A549 (cell line): ENCODE results near the gene BRF1. TPM values are rescaled to one million over a fixed set of nuclear protein-coding genes. Genes with fewer than 3 reads are reported as not detected.
"Not testable (repeated sequence)": the region's sequence is repeated elsewhere in the genome, so short reads cannot be mapped to it uniquely, and the experiment has no call there.

Experiments
- ATAC-seq, 2 experiments: fragments of 200-7000 bp in 1 of 2; fragments of >200 bp in 1 of 2; cut with Nextera tagmentation in 1 of 2; cut with Tn5 transposase in 1 of 2; 3 replicates each; pipeline versions ENCODE4 v1.8.0 to v1.9.1; 2018 to 2020; ENCODE audit warnings: mild to moderate bottlenecking in 1 of 2, moderate library complexity in 1 of 2
- CTCF ChIA-PET: fragments of 300-600 bp; sonication (Branson Sonifier 250); formaldehyde crosslinking; extraction: SDS; loops from one replicate; lab custom pipeline; 2021; ENCODE audit warnings: antibody characterized with exemption, inconsistent platforms; lab: Yijun Ruan, JAX
- POLR2A ChIA-PET: fragments of 350-600 bp; formaldehyde crosslinking; extraction: SDS; loops from one replicate; lab custom pipeline; 2021; ENCODE audit warnings: antibody characterized with exemption, inconsistent platforms; lab: Yijun Ruan, JAX
- DNase-seq, 2 experiments: peaks; one replicate each; pipeline versions ENCODE4 v3.0.0 to v3.0.0-alpha.2; 2011 to 2016; ENCODE audit warnings: low read depth in 1 of 2, low spot score in 1 of 2
- FAIRE-seq: peaks from 2 replicates; lab custom pipeline; 2011; peaks lifted over from hg19 to GRCh38; lab: Jason Lieb, UNC
- H3K27ac ChIP-seq, 2 experiments: fragments of >200 bp; sonication (Bioruptor Twin); formaldehyde crosslinking; 3 replicates each; pipeline ENCODE4 v1.5.1; 2016 to 2017
- H3K4me1 ChIP-seq: fragments of >200 bp; sonication (Bioruptor Twin); formaldehyde crosslinking; 3 replicates; pipeline ENCODE4 v1.6.1; 2016
- H3K4me2 ChIP-seq: fragments of >200 bp; sonication (Bioruptor Twin); formaldehyde crosslinking; 3 replicates; pipeline ENCODE4 v1.6.1; 2016
- H3K4me3 ChIP-seq: fragments of >200 bp; sonication (Bioruptor Twin); formaldehyde crosslinking; 3 replicates; pipeline ENCODE4 v1.5.1; 2016
- H3K9me3 ChIP-seq: fragments of >200 bp; sonication (Bioruptor Twin); formaldehyde crosslinking; 3 replicates; pipeline ENCODE4 v1.6.1; 2016
- CBX2 ChIP-seq: fragments of 200-600 bp; sonication (generic); IDR thresholded peaks from 2 replicates; pipeline ENCODE4 v1.6.1; 2016; ENCODE audit warnings: low read depth, mild to moderate bottlenecking, borderline replicate concordance
- CBX8 ChIP-seq: fragments of 200-600 bp; sonication (generic); IDR thresholded peaks from 2 replicates; pipeline ENCODE4 v1.6.1; 2016
- CHD4 ChIP-seq: fragments of 200-600 bp; sonication (generic); IDR thresholded peaks from 2 replicates; pipeline ENCODE4 v1.6.1; 2016; ENCODE audit warnings: antibody characterized with exemption, mild to moderate bottlenecking, borderline replicate concordance
- CTCF ChIP-seq: fragments of >200 bp; sonication (Bioruptor Twin); formaldehyde crosslinking; IDR thresholded peaks from 3 replicates; pipeline ENCODE4 v1.5.1; 2016
- ESRRA ChIP-seq: fragments of 150-350 bp; IDR thresholded peaks from 2 replicates; pipeline ENCODE4 v1.6.1; 2014; ENCODE audit warnings: mild to moderate bottlenecking, low read length, borderline replicate concordance
- JUNB ChIP-seq: fragments of >200 bp; sonication (Bioruptor Twin); formaldehyde crosslinking; IDR thresholded peaks from 2 replicates; pipeline ENCODE4 v1.6.1; 2016
- KDM5A ChIP-seq: fragments of 200-600 bp; sonication (generic); IDR thresholded peaks from 2 replicates; pipeline ENCODE4 v1.6.1; 2016; ENCODE audit warnings: antibody characterized with exemption, mild to moderate bottlenecking
- MAX ChIP-seq: IDR thresholded peaks from 2 replicates; pipeline ENCODE4 v1.6.1; 2012
- NFE2L2 ChIP-seq: fragments of 150-350 bp; conservative IDR thresholded peaks from 2 replicates; pipeline ENCODE4 v1.6.1; 2014; ENCODE audit warnings: low read length
- PBX3 ChIP-seq: IDR thresholded peaks from 2 replicates; pipeline ENCODE4 v1.6.1; 2012
- POLR2AphosphoS2 ChIP-seq: conservative IDR thresholded peaks from 2 replicates; pipeline ENCODE4 v1.6.1; 2012; ENCODE audit warnings: low read length, improper control_type of control experiment, inconsistent platforms
- RAD21 ChIP-seq, 2 experiments: fragments of >200 bp in 1 of 2; sonication (Bioruptor Twin) in 1 of 2; formaldehyde crosslinking in 1 of 2; IDR thresholded peaks in 1 of 2; conservative IDR thresholded peaks in 1 of 2; 2 replicates in 1 of 2; 3 replicates in 1 of 2; pipeline ENCODE4 v1.6.1; 2012 to 2018; ENCODE audit warnings: inconsistent platforms in 1 of 2
- RARB ChIP-seq: fragments of 250-450 bp; sonication (Bioruptor Pico); IDR thresholded peaks from 2 replicates; pipeline ENCODE4 v1.8.0; 2021; ENCODE audit warnings: mild to moderate bottlenecking, moderate library complexity
- RCOR1 ChIP-seq: fragments of 150-350 bp; IDR thresholded peaks from 2 replicates; pipeline ENCODE4 v1.6.1; 2014; ENCODE audit warnings: antibody characterized with exemption, low read length, low read depth
- RFX5 ChIP-seq: fragments of 450-650 bp; IDR thresholded peaks from 2 replicates; pipeline ENCODE4 v1.7.1; 2014; ENCODE audit warnings: antibody characterized with exemption, mild to moderate bottlenecking, moderate library complexity
- SREBF2 ChIP-seq: fragments of 450-650 bp; IDR thresholded peaks from 2 replicates; pipeline ENCODE4 v1.6.1; 2014; ENCODE audit warnings: mild to moderate bottlenecking, moderate library complexity
- USF2 ChIP-seq: fragments of 450-650 bp; IDR thresholded peaks from 2 replicates; pipeline ENCODE4 v1.6.1; 2014; ENCODE audit warnings: antibody characterized with exemption
- ZSCAN20 ChIP-seq: fragments of 250-450 bp; sonication (Bioruptor Pico); IDR thresholded peaks from 2 replicates; pipeline ENCODE4 v1.8.0; 2022; ENCODE audit warnings: mild to moderate bottlenecking, moderate library complexity
- WGBS: methylation state at CpG from one replicate; pipeline ENCODE4 v1.1.6; 2017; ENCODE audit errors: missing lambda C conversion rate; 5-methylcytosine and 5-hydroxymethylcytosine counted together
- polyA plus RNA-seq, 4 experiments: library from polyadenylated mRNA; depleted of rRNA in 3 of 4; stranded (reverse); fragments of >200 nt; fragmentation: RNase III in 1 of 4; extraction: RNeasy Plus Mini Kit Qiagen cat#74134 plus additional on column Dnase treatment in 1 of 4; gene quantifications; 2 replicates in 3 of 4; 3 replicates in 1 of 4; pipeline ENCODE4 v1.2.3, GENCODE V29; 2011 to 2017

Gene BRF1
- polyA plus RNA-seq, 2 of the 4 experiments (the other 2 are of a cell fraction), result 8.5 to 25.7 TPM

GRCh38 chr14:105280525-105280924 lies 20.3 kb downstream of the BRF1 start:
- POLR2A ChIA-PET, result no interaction called here
- no peak for ATAC-seq
- TF ChIP-seq ZSCAN20, result no peak
- TF ChIP-seq KDM5A, result no peak
- no peak for TF ChIP-seq RAD21 (conservative IDR thresholded peaks at IDR 0.05 in 1 of 2, IDR thresholded peaks at IDR 0.05 in 1 of 2)
- TF ChIP-seq PBX3, result no peak
- TF ChIP-seq SREBF2, result no peak
- Histone ChIP-seq H3K4me1 (peaks cover 4% of the 10 kb centered on the region; the same call in 1 of the 3 replicates), H3K4me3 (no peak overlapping the region), H3K4me2 (no peak overlapping the region), H3K27ac (no peak overlapping the region), H3K9me3 (no peaks in the 10 kb centered on the region)
- CTCF ChIA-PET, result interaction anchor here (1.1 to 2.4 kb wide), 4 partner anchors 14 to 190 kb away, joined by 3 to 13 read pairs (median 5); no protein-coding TSS in a partner anchor
- WGBS, result 95% methylated on average over 9 of the region's 21 CpGs
- FAIRE-seq, result no peak
- no peak for DNase-seq

GRCh38 chr14:105279642-105280361 lies 21.0 kb downstream of the BRF1 start:
- Histone ChIP-seq H3K9me3 (no peaks in the 10 kb centered on the region), H3K4me3 (no peak overlapping the region), H3K27ac (no peak overlapping the region), H3K4me1 (peaks cover 4% of the 10 kb centered on the region; the same call in 1 of the 3 replicates), H3K4me2 (no peak overlapping the region)
- TF ChIP-seq RARB (CRISPR knock-in tag), result no peak
- ChIA-PET CTCF (interaction anchor here (1.1 to 1.3 kb wide), 3 partner anchors 78 to 189 kb away, joined by 3 to 6 read pairs (median 4); no protein-coding TSS in a partner anchor), POLR2A (no interaction called here)
- ATAC-seq (no peak), FAIRE-seq (no peak), DNase-seq (no peak)
- WGBS, result 93% methylated on average over 18 of the region's 18 CpGs

GRCh38 chr14:105277448-105277847 lies 23.4 kb downstream of the BRF1 start:
- H3K9me3 ChIP-seq, H3K4me3 ChIP-seq, DNase-seq, H3K4me2 ChIP-seq, H3K27ac ChIP-seq, FAIRE-seq, ATAC-seq, H3K4me1 ChIP-seq: not testable (repeated sequence)
- ChIA-PET CTCF (interaction anchor here (0.8 kb wide), 1 partner anchor 75 kb away, joined by 3 read pairs; no protein-coding TSS in a partner anchor), POLR2A (interaction anchor here (0.9 kb wide), 1 partner anchor 24 kb away, joined by 4 read pairs; no protein-coding TSS in a partner anchor)
- 95% methylated on average over 3 of the region's 4 CpGs for WGBS

GRCh38 chr14:105275267-105275946 lies 25.4 kb downstream of the BRF1 start:
- Histone ChIP-seq H3K4me2 (no peak overlapping the region), H3K9me3 (no peaks in the 10 kb centered on the region), H3K4me1 (no peaks in the 10 kb centered on the region), H3K27ac (no peak overlapping the region), H3K4me3 (no peak overlapping the region)
- CTCF ChIA-PET, result interaction anchor here (0.8 to 1.0 kb wide), 2 partner anchors 15 to 185 kb away, joined by 5 read pairs; no protein-coding TSS in a partner anchor
- POLR2A ChIA-PET, result no interaction called here
- ATAC-seq (no peak), DNase-seq (no peak), FAIRE-seq (no peak)
- 81% methylated on average over 12 of the region's 16 CpGs for WGBS
- TF ChIP-seq CTCF, result no peak
- TF ChIP-seq NFE2L2, result no peak
- no peak for TF ChIP-seq ESRRA
- TF ChIP-seq CHD4, result no peak
- TF ChIP-seq MAX, result no peak
- TF ChIP-seq ZSCAN20, result no peak
- no peak for TF ChIP-seq USF2
- TF ChIP-seq CBX2, result no peak
- TF ChIP-seq RCOR1, result no peak
- no peak for TF ChIP-seq CBX8
- TF ChIP-seq JUNB, result no peak
- TF ChIP-seq RFX5, result no peak
- TF ChIP-seq POLR2AphosphoS2, result no peak
- no peak for TF ChIP-seq PBX3
